Measurements from ENCODE around the gene ABO. TPM values are rescaled to one million over a fixed set of nuclear protein-coding genes. Genes with fewer than 3 reads are reported as not detected.
"Not testable (repeated sequence)": the region's sequence is repeated elsewhere in the genome, so short reads cannot be mapped to it uniquely, and the experiment has no call there.

Gene ABO
- not detected for total RNA-seq

DNA sequence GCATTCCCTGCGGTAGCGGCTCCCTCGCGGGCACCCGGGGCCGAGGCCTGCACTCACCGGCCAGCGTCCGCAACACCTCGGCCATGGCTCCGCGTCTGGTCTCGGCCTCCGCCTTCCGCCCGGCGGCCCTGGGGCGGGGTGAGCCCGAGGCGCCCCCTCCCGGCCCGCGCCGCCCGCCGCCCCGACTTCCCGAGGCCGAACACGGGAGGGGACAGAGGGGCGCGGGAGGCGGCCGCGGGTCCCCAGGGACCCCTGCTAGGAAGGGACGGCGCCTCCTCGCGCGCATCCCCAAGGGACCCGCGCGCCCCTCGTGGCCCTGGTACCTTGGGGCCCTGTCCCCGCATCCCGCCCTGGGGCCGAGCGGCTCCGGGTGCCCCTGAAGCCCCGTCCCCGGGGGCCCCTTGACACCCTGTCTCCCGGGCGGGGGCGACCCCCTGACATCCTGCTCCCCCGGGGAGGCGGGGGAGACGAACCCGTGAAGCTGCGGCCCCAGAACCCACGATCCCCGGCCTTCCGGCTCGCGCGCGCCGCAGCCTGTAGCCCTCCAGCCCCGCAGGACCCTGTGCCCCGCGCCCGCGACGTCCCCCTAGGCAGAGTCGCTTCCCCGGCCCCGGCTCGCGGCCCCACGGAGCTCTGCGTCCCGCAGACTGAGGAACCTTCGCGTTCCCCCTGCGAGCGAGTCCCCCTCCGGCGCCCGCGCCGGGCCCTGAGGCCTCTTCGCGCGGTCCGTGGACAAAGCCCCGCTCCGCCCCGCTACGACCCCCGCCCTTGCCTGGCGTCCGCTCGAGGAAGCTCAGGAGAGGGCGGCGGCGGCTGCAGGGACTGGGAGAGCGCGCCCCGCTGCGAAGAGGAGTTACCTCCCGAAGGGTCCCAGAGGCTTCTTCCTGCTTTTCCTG, at the start of gene ABO:
Gene ABO, minus strand, starts transcription at position 97 of the 896 bp plus-strand sequence.
- DNase-seq (ENCODE audit: low spot score in 2 of 2) (peak in 1 of 2 donors; percentile 17), ATAC-seq (peak in 1 of 2 donors; percentile 52)
- H3K27ac Mint-ChIP-seq, result no peak within 1 kb of the TSS

DNA sequence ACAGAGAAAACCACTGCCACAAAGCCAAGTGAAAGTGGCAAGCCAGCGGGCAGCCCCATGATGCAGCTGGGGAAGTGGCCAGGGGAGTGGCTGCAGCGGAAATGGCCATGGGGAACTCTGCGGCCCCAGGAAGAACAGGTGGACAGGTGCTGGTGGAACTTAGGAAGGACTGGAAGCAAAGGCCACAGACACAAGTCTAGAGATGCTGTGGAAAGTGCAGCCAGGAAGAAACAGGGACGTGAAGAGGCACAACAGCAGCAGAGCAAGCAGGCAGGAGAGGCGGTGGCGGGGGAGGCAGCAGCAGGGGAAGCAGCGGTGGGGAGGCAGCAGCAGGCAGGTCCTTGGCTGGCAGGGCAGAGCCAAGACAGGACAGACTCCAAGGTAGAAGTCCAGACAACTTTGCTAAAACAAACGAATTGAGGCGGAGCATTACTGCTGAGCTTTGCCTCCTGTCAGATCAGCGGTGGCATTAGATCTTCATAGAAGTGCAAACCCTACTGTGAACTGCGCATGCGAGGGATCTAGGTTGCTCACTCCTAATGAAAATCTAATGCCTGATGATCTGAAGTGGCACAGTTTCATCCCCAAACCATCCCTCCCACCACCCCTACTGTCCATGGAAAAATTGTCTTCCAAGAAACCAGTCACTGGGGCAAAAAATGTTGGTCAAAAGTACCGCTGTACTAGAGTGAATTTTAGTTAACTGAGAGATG, 49.1 kb upstream of the ABO start:
- ATAC-seq (no peak), DNase-seq (ENCODE audit: low spot score in 2 of 2) (no peak)
- Mint-ChIP-seq H3K9me3 (no peaks in the 10 kb centered on the region), H3K36me3 (no peaks in the 10 kb centered on the region), H3K27ac (no peak overlapping the region)

More for the DNA sequence above, at the start of gene ABO:
- Mint-ChIP-seq H3K36me3 (peaks cover 5% of the 10 kb centered on the region in 2 donors), H3K9me3 (no peaks in the 10 kb centered on the region)

- peak overlapping the region in 1 of 2 donors; percentile 38 for H3K27ac Mint-ChIP-seq
- H3K36me3 Mint-ChIP-seq, result no peaks in the 10 kb centered on the region
- H3K9me3 Mint-ChIP-seq, result no peaks in the 10 kb centered on the region
- DNase-seq (ENCODE audit: low spot score in 2 of 2) (no peak), ATAC-seq (no peak)
Measured at GRCh38 chr9:133323211-133323610, 48.2 kb upstream of the ABO start.

DNA sequence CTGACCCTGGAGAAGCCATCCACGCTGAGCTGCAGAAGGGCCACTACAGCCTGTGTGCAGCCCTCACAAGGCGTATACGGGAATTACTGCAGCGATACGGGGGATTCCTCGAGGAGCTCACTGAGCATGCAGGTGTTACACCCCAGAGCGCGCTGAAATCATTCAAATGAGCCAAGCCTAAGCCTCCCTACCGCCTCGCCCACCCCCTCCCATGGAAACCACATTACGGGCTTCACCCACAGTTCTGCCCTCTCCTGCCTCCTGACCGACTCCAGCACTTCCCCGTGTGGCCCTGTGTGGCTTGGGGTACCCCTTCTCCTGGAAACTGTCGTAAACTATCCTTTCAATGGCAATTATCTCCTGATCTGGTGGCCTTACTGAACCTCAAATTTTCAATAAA, 47.7 kb upstream of the ABO start:
- no peaks in the 10 kb centered on the region for H3K36me3 Mint-ChIP-seq
- DNase-seq (ENCODE audit: low spot score in 2 of 2), result peak in 1 of 2 donors; percentile 45
- H3K9me3 Mint-ChIP-seq, result no peaks in the 10 kb centered on the region
- no peak for ATAC-seq
- no peak overlapping the region for H3K27ac Mint-ChIP-seq

GRCh38 chr9:133321411-133321935, 46.5 kb upstream of the ABO start:
- Mint-ChIP-seq H3K9me3 (no peaks in the 10 kb centered on the region), H3K36me3 (no peaks in the 10 kb centered on the region), H3K27ac (peak overlapping the region in 1 of 2 donors; percentile 23)
- no peak for ATAC-seq
- DNase-seq (ENCODE audit: low spot score in 2 of 2), result no peak

DNA sequence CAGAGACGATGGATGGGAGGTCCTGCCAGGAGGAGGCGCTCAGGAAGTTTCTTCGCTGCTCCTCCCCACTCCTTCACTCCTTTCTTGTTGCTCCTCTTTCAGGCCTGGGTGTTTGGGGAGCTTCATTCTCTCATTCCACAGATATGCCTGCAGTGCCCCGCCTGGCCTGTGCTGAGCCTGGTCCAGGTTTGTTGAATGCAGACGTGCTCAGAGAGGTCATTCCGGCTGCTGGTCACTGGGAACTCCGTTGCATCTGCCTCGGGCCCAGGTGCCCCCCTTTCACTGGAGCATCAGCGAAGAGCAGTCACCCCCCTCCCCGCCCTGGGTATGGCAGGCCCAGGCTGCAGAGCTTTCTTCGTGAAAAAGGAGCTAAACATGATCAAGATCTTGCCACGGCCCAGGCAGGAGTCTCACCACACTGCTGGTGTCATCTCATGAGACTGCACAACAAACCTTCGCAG, 45.5 kb upstream of the ABO start:
- Mint-ChIP-seq H3K9me3 (no peaks in the 10 kb centered on the region), H3K36me3 (no peaks in the 10 kb centered on the region), H3K27ac (no peak overlapping the region)
- ATAC-seq, result no peak
- DNase-seq (ENCODE audit: low spot score in 2 of 2), result no peak

DNA sequence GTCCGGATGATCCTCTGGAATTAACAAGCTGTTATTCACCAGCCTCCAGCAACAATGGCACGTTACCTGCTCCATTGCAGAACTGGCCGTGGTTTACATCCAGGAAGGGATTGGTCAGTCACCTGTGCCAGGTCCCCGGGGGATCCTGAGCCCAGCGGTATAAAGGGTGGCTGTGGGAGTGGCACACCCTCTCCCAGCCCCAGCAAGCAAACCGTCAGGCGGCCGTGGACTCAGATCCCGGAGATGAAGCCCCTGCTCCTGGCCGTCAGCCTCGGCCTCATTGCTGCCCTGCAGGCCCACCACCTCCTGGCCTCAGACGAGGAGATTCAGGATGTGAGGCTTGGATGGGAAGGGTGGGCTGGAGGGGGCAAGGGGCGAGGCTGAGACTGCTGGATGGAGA, 42.5 kb upstream of the ABO start:
- not testable (repeated sequence) for DNase-seq (ENCODE audit: low spot score in 2 of 2); H3K36me3 Mint-ChIP-seq; H3K9me3 Mint-ChIP-seq; ATAC-seq; H3K27ac Mint-ChIP-seq

DNA sequence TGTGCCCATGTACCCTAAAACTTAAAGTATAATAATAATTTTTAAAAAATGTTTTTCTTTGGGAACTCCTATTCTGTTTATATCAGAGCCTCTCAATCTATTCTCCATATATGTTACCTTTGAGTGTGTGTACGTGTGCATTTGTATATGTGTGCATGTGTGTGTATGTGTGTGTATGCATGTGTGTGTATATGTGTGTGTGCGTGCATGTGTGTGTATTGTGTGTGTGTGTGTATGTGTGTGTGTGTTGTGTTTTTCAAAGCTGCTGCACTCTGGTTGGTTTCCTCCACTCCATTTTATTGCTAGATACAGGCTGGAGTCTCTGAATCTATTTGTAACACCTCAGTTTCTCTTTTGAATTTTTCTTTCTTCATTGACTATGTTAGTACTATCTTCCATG, 41.0 kb upstream of the ABO start:
- H3K9me3 Mint-ChIP-seq, result no peaks in the 10 kb centered on the region
- no peak for ATAC-seq
- no peaks in the 10 kb centered on the region for H3K36me3 Mint-ChIP-seq
- H3K27ac Mint-ChIP-seq, result no peak overlapping the region
- no peak for DNase-seq (ENCODE audit: low spot score in 2 of 2)

DNA sequence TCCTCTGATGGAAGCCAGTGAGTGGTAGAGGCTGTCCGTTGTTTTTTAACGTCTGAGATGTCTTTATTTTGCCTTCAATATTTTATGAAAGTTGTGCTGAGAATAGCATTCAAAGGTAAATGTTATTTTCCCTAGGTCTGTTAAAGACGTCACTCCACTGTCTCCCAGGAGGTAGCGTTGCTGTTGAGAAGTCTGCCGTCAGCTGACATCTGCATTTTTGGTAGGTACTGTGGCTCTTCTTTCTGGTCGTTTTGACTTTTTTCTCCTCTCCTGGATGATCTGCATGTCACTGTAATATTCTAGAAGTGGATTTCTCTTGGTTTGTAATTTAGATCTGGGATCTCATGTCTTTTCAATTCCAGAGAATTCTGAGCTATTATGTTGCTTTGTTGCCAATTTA, 34.6 kb upstream of the ABO start:
- no peak for DNase-seq (ENCODE audit: low spot score in 2 of 2)
- Mint-ChIP-seq H3K27ac (no peak overlapping the region), H3K9me3 (no peaks in the 10 kb centered on the region), H3K36me3 (no peaks in the 10 kb centered on the region)
- ATAC-seq, result no peak

- Mint-ChIP-seq H3K9me3 (no peaks in the 10 kb centered on the region), H3K36me3 (no peaks in the 10 kb centered on the region), H3K27ac (no peak overlapping the region)
- ATAC-seq (no peak), DNase-seq (ENCODE audit: low spot score in 2 of 2) (no peak)
Measured at GRCh38 chr9:133307301-133307700, 32.3 kb upstream of the ABO start.

DNA sequence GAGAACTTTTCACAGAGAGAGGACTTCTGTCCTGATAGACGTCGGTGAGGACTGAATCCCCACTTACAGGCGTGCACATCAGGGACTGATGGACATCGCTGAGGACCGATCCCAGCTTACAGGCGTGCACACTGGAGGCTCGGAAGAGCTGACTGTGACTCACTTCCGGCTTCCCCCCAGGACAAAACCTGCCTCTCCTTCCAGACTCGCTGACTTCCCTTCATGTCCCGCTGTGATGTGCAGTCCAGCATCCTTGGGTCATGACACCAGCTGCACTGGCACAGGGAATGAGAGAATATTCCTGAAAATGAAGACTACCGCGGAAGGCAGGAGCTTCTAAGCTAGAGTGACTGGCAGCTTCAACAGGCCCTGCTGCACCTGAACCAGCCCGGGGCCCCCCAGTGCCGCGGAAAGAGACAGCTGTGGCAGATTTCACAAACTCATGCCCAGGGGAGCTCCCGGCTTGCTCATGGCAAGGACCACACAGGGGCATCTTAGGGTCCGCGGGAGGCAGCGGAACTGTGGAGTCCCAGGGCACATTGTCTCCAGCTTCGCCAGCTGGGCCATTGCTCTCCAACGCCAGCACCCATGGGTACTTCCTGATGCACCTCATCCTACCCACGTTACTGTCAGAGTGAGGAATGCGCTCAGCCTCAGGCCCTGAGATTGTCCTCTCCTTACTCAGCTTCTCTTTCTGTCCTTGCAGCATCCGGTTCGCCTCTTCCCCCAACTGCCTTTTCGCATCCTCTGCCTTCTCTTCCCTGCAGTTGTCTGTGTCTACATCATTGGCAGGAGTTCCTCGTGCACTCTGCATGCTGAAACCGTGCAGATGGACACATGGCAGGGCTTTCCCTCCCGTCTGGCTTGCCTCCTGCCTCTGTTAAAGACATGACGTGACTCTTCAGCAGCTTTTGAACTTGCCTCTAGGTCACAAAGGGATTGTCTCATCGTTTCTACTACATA, 31.5 kb upstream of the ABO start:
- Mint-ChIP-seq H3K27ac (no peak overlapping the region), H3K9me3 (no peaks in the 10 kb centered on the region), H3K36me3 (no peaks in the 10 kb centered on the region)
- no peak for ATAC-seq
- DNase-seq (ENCODE audit: low spot score in 2 of 2), result no peak

- no peak for DNase-seq (ENCODE audit: low spot score in 2 of 2)
- H3K27ac Mint-ChIP-seq, result no peak overlapping the region
- ATAC-seq, result no peak
- H3K36me3 Mint-ChIP-seq, result no peaks in the 10 kb centered on the region
- no peaks in the 10 kb centered on the region for H3K9me3 Mint-ChIP-seq
Measured at GRCh38 chr9:133305731-133306130, 30.7 kb upstream of the ABO start.

GRCh38 chr9:133304477-133305377, 29.7 kb upstream of the ABO start:
- no peak for ATAC-seq
- H3K27ac Mint-ChIP-seq, result no peak overlapping the region
- no peak for DNase-seq (ENCODE audit: low spot score in 2 of 2)
- no peaks in the 10 kb centered on the region for H3K9me3 Mint-ChIP-seq
- no peaks in the 10 kb centered on the region for H3K36me3 Mint-ChIP-seq

GRCh38 chr9:133304158-133304470, 29.1 kb upstream of the ABO start:
- ATAC-seq (no peak), DNase-seq (ENCODE audit: low spot score in 2 of 2) (no peak)
- Mint-ChIP-seq H3K27ac (no peak overlapping the region), H3K9me3 (no peaks in the 10 kb centered on the region), H3K36me3 (no peaks in the 10 kb centered on the region)

DNA sequence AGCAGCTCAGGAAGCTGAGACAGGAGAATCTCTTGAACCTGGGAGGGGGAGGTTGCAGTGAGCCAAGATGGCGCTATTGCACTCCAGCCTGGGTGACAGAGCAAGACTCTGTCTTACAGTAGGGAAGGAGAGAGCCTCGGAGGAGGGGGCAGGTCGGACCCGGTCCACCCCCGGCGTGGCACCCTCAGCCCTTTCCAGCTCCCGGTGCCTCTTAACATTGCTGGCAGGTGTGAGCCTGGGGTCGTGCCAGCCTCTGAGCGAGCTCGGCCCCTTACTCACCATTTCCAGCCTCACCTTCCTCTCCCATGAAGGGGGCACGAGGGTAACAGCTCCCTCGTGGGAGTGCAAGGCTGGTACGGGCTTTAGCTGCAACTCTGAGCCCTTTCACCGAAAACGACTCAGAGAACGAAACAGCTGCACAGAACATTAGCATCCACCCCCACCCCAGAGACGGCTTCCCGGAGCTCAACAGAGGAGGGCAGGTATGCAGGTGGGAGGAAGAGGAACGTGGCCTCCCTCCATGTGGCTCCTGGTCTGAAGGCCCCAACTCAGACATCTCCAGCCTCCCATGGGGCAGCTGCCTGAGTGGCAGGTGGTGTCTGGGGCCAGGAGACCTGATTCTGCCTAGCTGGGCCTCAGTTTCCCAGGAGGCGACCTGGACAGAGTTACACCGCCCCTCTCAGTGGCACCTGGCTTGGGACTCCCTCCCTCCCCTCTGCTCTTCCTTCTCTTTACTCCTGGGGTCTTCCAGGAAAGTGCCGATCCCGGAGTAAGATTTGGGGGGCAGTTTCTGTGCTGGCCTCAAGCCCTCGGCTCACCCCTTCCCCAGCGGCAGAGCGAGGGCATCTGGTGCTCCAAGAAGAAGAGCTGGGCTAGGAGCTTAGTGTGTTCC, 28.5 kb upstream of the ABO start:
- no peak overlapping the region for H3K27ac Mint-ChIP-seq
- DNase-seq (ENCODE audit: low spot score in 2 of 2) (no peak), ATAC-seq (no peak)
- H3K36me3 Mint-ChIP-seq, result no peaks in the 10 kb centered on the region
- H3K9me3 Mint-ChIP-seq, result no peaks in the 10 kb centered on the region

Measured in activated naive CD4-positive, alpha-beta T cell treated with anti-CD3 and anti-CD28 coated beads, Interleukin-2, amount 50 U/mL, for 72 hours (primary cell).